SK-N-SH treated with all-trans-retinoic acid at 6 μM for 48 hours (cell line): ENCODE measurements around the gene B3GALT5.

Source experiments
- ATAC-seq: fragments of 200-7000 bp; cut with Tn5 transposase; 3 replicates; pipeline ENCODE4 v1.9.1; 2020; ENCODE audit warnings: mild to moderate bottlenecking, moderate library complexity
- ARNTL ChIP-seq: fragments of 450-650 bp; formaldehyde crosslinking; IDR thresholded peaks from 2 replicates; pipeline ENCODE4 v1.5.0; 2020; ENCODE audit warnings: low read depth, mild to moderate bottlenecking, moderate library complexity, borderline replicate concordance
- BACH2 ChIP-seq: fragments of 250-450 bp; sonication (Bioruptor Pico); IDR thresholded peaks from 2 replicates; pipeline ENCODE4 v1.9.0; 2021; ENCODE audit warnings: mild to moderate bottlenecking, borderline replicate concordance
- CSDC2 ChIP-seq: fragments of 250-450 bp; sonication (Bioruptor Pico); IDR thresholded peaks from 2 replicates; pipeline ENCODE4 v1.5.0; 2020; ENCODE audit warnings: mild to moderate bottlenecking, moderate library complexity
- ESRRG ChIP-seq: fragments of 250-450 bp; sonication (Bioruptor Pico); IDR thresholded peaks from 2 replicates; pipeline ENCODE4 v1.6.1; 2021; ENCODE audit warnings: mild to moderate bottlenecking
- GLIS3 ChIP-seq: fragments of 250-450 bp; sonication (Bioruptor Pico); IDR thresholded peaks from 2 replicates; pipeline ENCODE4 v1.5.0; 2020; ENCODE audit warnings: mild to moderate bottlenecking, moderate library complexity
- ISL1 ChIP-seq: fragments of 250-450 bp; sonication (Bioruptor Pico); IDR thresholded peaks from 2 replicates; pipeline ENCODE4 v2.1.2; 2022; ENCODE audit warnings: mild to moderate bottlenecking, moderate library complexity
- OSR1 ChIP-seq: fragments of 250-450 bp; sonication (Bioruptor Pico); IDR thresholded peaks from 2 replicates; pipeline ENCODE4 v1.8.0; 2022; ENCODE audit warnings: moderate library complexity, mild to moderate bottlenecking, inconsistent platforms
- PATZ1 ChIP-seq: fragments of 250-450 bp; sonication (Bioruptor Pico); IDR thresholded peaks from 2 replicates; pipeline ENCODE4 v1.8.0; 2020; ENCODE audit warnings: mild to moderate bottlenecking, moderate library complexity, borderline replicate concordance
- PPARA ChIP-seq: fragments of 250-450 bp; sonication (Bioruptor Pico); IDR thresholded peaks from 2 replicates; pipeline ENCODE4 v1.5.0; 2020; ENCODE audit warnings: mild to moderate bottlenecking, borderline replicate concordance
- RARB ChIP-seq: fragments of 250-450 bp; sonication (Bioruptor Pico); IDR thresholded peaks from 2 replicates; pipeline ENCODE4 v1.8.0; 2021; ENCODE audit warnings: mild to moderate bottlenecking, moderate library complexity
- SNAI2 ChIP-seq: fragments of 250-450 bp; sonication (Bioruptor Pico); IDR thresholded peaks from 2 replicates; pipeline ENCODE4 v1.5.0; 2020; ENCODE audit warnings: mild to moderate bottlenecking, moderate library complexity
- TCF4 ChIP-seq: fragments of 250-450 bp; sonication (Bioruptor Pico); IDR thresholded peaks from 2 replicates; pipeline ENCODE4 v1.8.0; 2021; ENCODE audit warnings: mild to moderate bottlenecking, moderate library complexity, borderline replicate concordance
- TSHZ2 ChIP-seq: fragments of 250-450 bp; sonication (Bioruptor Pico); IDR thresholded peaks from 2 replicates; pipeline ENCODE4 v1.5.0; 2020; ENCODE audit warnings: mild to moderate bottlenecking, moderate library complexity
- ZC3H10 ChIP-seq: fragments of 250-450 bp; sonication (Bioruptor Pico); IDR thresholded peaks from 2 replicates; pipeline ENCODE4 v1.5.1; 2021; ENCODE audit warnings: mild to moderate bottlenecking, moderate library complexity
- ZFP3 ChIP-seq: fragments of 250-450 bp; sonication (Bioruptor Pico); IDR thresholded peaks from 2 replicates; pipeline ENCODE4 v1.5.0; 2020; ENCODE audit warnings: mild to moderate bottlenecking, moderate library complexity
- ZFP30 ChIP-seq: fragments of 450-650 bp; formaldehyde crosslinking; IDR thresholded peaks from 2 replicates; pipeline ENCODE4 v1.5.0; 2022; ENCODE audit warnings: mild to moderate bottlenecking, moderate library complexity
- ZNF565 ChIP-seq: fragments of 450-650 bp; formaldehyde crosslinking; conservative IDR thresholded peaks from 2 replicates; pipeline ENCODE4 v1.5.0; 2020; ENCODE audit warnings: low read depth, mild to moderate bottlenecking, moderate library complexity
- ZNF70 ChIP-seq: fragments of 450-650 bp; formaldehyde crosslinking; IDR thresholded peaks from 2 replicates; pipeline ENCODE4 v1.5.0; 2020; ENCODE audit warnings: mild to moderate bottlenecking, moderate library complexity
- ZNF8 ChIP-seq: fragments of 450-650 bp; formaldehyde crosslinking; IDR thresholded peaks from 2 replicates; pipeline ENCODE4 v1.5.0; 2020; ENCODE audit warnings: mild to moderate bottlenecking, moderate library complexity
- TF ChIP-seq, protein P1 (sequence below): fragments of 250-450 bp; sonication (Bioruptor Pico); IDR thresholded peaks from 2 replicates; pipeline ENCODE4 v1.5.1; 2021; ENCODE audit warnings: mild to moderate bottlenecking, moderate library complexity
- TF ChIP-seq, protein P2 (sequence below): fragments of 250-450 bp; sonication (Bioruptor Pico); IDR thresholded peaks from 2 replicates; pipeline ENCODE4 v1.8.0; 2021; ENCODE audit warnings: low read depth, mild to moderate bottlenecking, moderate library complexity, borderline replicate concordance
- TF ChIP-seq, protein P3 (sequence below): fragments of 250-450 bp; sonication (Bioruptor Pico); IDR thresholded peaks from 2 replicates; pipeline ENCODE4 v1.5.1; 2020; ENCODE audit warnings: low read depth, mild to moderate bottlenecking, moderate library complexity

Gene B3GALT5, protein sequence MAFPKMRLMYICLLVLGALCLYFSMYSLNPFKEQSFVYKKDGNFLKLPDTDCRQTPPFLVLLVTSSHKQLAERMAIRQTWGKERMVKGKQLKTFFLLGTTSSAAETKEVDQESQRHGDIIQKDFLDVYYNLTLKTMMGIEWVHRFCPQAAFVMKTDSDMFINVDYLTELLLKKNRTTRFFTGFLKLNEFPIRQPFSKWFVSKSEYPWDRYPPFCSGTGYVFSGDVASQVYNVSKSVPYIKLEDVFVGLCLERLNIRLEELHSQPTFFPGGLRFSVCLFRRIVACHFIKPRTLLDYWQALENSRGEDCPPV

DNA sequence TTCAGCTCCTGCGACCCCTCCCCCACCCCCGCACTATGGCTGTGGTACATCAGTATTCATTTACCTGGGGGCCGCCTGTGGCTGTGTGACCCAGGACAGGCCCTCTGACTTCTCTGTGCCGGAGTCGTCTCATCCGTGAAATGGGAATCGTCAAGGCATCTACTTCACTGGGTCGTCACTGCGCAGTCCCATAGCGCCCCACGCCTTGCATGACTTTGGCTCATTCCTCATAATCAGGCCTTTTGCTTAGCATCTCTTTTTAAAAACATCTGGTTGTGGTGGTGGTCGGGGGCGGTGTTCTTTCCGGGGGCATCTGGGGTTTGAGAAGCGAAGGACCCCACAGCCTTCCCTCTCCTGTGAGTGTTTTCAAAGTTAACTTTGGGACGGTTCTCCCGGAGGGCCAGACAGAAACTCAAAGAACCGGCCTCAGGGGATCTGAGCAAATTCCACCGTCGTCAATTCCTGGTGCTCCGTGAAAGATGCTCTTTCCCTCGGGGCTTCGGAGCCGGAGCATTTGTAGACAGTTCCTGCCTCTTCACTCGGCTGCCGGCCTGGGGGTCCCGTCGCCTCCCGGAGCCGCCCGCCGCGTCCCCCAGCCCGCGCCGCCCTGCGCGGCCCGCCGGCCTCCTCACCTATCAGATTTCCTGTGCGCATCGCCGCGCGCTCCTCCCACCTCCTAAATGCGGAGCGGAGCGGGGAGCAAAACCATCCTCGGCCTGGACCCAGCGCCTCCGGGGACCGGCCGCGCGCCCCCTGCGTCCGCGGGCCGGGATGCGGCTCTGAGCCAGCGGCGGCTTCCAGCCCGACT lies at the start of gene B3GALT5:
TSS of gene B3GALT5 (plus strand) at position 708 of the 808 bp plus-strand sequence. CDS start 47,620 bp downstream, outside the sequence.
- TF ChIP-seq ZNF70 (CRISPR knock-in tag) (no peak), ZNF8 (CRISPR knock-in tag) (no peak), TSHZ2 (CRISPR knock-in tag) (no peak), ISL1 (CRISPR knock-in tag) (no peak), PATZ1 (CRISPR knock-in tag) (no peak), OSR1 (CRISPR knock-in tag) (no peak), GLIS3 (CRISPR knock-in tag) (no peak), ARNTL (no peak), ZFP30 (no peak), ZC3H10 (CRISPR knock-in tag) (no peak), RARB (CRISPR knock-in tag) (no peak), PPARA (CRISPR knock-in tag) (no peak), CSDC2 (no peak), SNAI2 (no peak), ZNF565 (no peak)
- TF ChIP-seq, protein P1, sequence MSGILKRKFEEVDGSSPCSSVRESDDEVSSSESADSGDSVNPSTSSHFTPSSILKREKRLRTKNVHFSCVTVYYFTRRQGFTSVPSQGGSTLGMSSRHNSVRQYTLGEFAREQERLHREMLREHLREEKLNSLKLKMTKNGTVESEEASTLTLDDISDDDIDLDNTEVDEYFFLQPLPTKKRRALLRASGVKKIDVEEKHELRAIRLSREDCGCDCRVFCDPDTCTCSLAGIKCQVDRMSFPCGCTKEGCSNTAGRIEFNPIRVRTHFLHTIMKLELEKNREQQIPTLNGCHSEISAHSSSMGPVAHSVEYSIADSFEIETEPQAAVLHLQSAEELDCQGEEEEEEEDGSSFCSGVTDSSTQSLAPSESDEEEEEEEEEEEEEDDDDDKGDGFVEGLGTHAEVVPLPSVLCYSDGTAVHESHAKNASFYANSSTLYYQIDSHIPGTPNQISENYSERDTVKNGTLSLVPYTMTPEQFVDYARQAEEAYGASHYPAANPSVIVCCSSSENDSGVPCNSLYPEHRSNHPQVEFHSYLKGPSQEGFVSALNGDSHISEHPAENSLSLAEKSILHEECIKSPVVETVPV, result no peak
- TF ChIP-seq, protein P2, sequence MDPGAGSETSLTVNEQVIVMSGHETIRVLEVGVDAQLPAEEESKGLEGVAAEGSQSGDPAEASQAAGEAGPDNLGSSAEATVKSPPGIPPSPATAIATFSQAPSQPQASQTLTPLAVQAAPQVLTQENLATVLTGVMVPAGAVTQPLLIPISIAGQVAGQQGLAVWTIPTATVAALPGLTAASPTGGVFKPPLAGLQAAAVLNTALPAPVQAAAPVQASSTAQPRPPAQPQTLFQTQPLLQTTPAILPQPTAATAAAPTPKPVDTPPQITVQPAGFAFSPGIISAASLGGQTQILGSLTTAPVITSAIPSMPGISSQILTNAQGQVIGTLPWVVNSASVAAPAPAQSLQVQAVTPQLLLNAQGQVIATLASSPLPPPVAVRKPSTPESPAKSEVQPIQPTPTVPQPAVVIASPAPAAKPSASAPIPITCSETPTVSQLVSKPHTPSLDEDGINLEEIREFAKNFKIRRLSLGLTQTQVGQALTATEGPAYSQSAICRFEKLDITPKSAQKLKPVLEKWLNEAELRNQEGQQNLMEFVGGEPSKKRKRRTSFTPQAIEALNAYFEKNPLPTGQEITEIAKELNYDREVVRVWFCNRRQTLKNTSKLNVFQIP, result no peak
- TF ChIP-seq, protein P3, sequence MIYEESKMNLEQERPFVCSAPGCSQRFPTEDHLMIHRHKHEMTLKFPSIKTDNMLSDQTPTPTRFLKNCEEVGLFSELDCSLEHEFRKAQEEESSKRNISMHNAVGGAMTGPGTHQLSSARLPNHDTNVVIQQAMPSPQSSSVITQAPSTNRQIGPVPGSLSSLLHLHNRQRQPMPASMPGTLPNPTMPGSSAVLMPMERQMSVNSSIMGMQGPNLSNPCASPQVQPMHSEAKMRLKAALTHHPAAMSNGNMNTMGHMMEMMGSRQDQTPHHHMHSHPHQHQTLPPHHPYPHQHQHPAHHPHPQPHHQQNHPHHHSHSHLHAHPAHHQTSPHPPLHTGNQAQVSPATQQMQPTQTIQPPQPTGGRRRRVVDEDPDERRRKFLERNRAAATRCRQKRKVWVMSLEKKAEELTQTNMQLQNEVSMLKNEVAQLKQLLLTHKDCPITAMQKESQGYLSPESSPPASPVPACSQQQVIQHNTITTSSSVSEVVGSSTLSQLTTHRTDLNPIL, result no peak
- TF ChIP-seq, all 23 proteins: peak for 0
- ATAC-seq, result peak; percentile 87

DNA sequence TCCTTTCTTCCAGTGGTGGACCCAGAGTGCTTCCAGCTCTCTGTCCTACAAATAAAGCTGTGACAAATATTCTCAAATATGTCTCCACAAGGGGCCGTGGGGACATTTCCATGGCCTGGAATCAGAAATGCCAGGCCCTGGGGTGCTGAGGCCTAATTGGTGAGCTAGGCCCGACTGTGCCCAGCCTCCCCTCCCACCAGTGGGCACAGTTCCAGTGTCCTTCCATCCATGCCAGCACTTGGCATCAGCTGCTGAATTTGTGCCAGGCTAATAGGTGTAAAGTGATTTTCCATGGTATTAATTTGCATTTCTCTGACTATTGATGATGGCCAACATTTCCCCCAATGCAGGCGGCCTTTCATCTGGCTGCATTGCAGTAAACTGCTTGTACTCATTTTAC lies 48.5 kb upstream of the B3GALT5 start:
- no peak for ATAC-seq
- TF ChIP-seq OSR1 (CRISPR knock-in tag) (no peak), SNAI2 (no peak), ARNTL (no peak), ISL1 (CRISPR knock-in tag) (no peak), PPARA (CRISPR knock-in tag) (no peak), ZNF565 (no peak), ZC3H10 (CRISPR knock-in tag) (no peak), TCF4 (CRISPR knock-in tag) (no peak), RARB (CRISPR knock-in tag) (no peak), ZNF8 (CRISPR knock-in tag) (no peak), BACH2 (no peak), TSHZ2 (CRISPR knock-in tag) (no peak), ZFP3 (CRISPR knock-in tag) (no peak), ESRRG (CRISPR knock-in tag) (no peak), ZFP30 (no peak)
- TF ChIP-seq, protein P2, result no peak
- TF ChIP-seq, protein P3, result no peak
